Kidney capillary endothelial cell (primary cell): Measurements from ENCODE around the gene VPS13D.

Source experiments
- DNase-seq: peaks from one replicate; pipeline ENCODE4 v3.0.0-alpha.2; 2018; ENCODE audit warnings: low spot score

VPS13D gene

GRCh38 chr1:12542138-12542465 is 312.3 kb downstream of the VPS13D start:
- DNase-seq = no peak

GRCh38 chr1:12542616-12543592 is 313.1 kb downstream of the VPS13D start:
- DNase-seq = no peak

GRCh38 chr1:12543740-12544154 is 313.9 kb downstream of the VPS13D start:
- DNase-seq = no peak

- no peak for DNase-seq
Measured at GRCh38 chr1:12544357-12544756, 314.5 kb downstream of the VPS13D start.

- DNase-seq = no peak
Measured at GRCh38 chr1:12544992-12545391, 315.2 kb downstream of the VPS13D start.

GRCh38 chr1:12546771-12547585 is 317.1 kb downstream of the VPS13D start:
- no peak for DNase-seq

GRCh38 chr1:12547586-12548225 is 317.9 kb downstream of the VPS13D start:
- DNase-seq = no peak

- DNase-seq = no peak
Measured at GRCh38 chr1:12548279-12548972, 318.6 kb downstream of the VPS13D start.

GRCh38 chr1:12548973-12549459 is 319.2 kb downstream of the VPS13D start:
- peak; percentile 61 for DNase-seq

- DNase-seq = peak; percentile 89
Measured at GRCh38 chr1:12549460-12550349, 319.9 kb downstream of the VPS13D start.

- DNase-seq = no peak
Measured at GRCh38 chr1:12551584-12551983, 321.8 kb downstream of the VPS13D start.

GRCh38 chr1:12552111-12552888 is 322.5 kb downstream of the VPS13D start:
- DNase-seq = no peak

- DNase-seq = no peak
Measured at GRCh38 chr1:12552951-12553921, 323.4 kb downstream of the VPS13D start.

GRCh38 chr1:12553963-12554362 is 324.1 kb downstream of the VPS13D start:
- DNase-seq = no peak

- no peak for DNase-seq
Measured at GRCh38 chr1:12554521-12555305, 324.9 kb downstream of the VPS13D start.

GRCh38 chr1:12555411-12556367 is 325.9 kb downstream of the VPS13D start:
- no peak for DNase-seq
